HG03469 (cell line): ENCODE data around the gene EXOSC7.

ENCODE experiments used
- ATAC-seq: cut with Tn5 transposase; IDR thresholded peaks from one replicate; pipeline ENCODE4 v1.9.1; 2021; ENCODE audit warnings: mild to moderate bottlenecking, moderate library complexity, moderate number of reproducible peaks; ENCODE audit not compliant: unreplicated experiment

Gene EXOSC7

DNA sequence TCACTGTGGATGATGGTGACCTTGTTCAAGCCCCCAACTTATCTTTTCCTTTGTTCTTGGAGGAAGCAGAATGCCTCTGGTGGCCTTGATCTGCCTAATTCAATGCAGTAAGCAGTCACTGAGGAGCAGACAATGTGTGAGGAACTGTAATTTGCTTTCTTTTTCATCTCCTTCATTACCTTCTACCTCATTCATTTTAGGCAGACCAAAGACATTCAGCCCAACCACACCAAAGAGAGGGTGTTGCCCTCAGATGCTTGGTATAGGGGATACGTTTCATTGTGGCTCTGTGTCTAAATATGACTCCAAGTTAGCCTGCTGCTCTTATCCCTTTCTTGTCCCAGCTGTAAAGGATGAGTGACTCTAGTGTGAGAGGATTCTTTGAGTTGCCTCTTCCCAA is 15.3 kb downstream of the EXOSC7 start:
- ATAC-seq: no peak

DNA sequence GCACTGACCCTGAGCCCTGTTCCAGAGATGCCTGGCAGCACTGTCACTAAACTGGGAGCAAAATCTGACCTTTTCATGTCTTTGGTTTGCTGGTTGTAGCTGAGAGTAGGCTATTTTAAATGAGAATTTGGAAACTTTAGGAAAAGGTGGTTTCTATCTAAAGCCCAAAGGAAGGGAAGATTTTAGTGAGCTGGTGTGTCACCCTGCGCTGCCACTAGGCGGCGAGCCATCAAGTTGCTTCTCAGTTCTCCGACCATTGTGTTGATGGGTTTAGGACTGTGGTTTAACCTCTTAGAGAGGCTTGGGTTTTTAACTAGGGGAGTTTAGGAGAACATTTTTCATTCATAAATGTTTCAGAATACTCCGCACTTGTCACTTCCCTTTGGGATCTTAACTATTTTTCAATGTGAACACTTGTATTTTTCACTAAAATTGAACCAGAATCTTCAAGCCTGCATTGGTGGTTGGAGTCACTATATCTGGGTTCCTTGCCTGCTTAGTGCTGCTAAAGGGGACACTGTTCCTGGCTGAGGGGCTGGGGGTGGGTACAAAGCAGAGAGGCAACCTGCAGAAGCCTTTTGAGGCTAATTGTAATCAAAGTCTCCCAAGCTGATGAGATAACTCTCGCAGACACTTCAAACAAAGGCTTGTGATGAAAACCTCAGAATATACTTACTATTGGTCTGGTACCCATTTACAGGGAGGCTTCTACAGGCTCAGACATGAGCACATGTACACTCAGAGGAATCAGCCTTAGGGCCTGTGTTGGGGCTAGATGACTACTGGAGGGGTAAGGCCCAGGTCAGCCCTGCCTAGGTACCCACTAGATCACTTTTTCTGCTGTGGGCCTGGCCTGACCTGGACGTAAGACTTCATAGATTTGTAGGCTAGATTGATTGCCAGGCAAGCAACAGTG is 16.8 kb downstream of the EXOSC7 start:
- no peak for ATAC-seq

DNA sequence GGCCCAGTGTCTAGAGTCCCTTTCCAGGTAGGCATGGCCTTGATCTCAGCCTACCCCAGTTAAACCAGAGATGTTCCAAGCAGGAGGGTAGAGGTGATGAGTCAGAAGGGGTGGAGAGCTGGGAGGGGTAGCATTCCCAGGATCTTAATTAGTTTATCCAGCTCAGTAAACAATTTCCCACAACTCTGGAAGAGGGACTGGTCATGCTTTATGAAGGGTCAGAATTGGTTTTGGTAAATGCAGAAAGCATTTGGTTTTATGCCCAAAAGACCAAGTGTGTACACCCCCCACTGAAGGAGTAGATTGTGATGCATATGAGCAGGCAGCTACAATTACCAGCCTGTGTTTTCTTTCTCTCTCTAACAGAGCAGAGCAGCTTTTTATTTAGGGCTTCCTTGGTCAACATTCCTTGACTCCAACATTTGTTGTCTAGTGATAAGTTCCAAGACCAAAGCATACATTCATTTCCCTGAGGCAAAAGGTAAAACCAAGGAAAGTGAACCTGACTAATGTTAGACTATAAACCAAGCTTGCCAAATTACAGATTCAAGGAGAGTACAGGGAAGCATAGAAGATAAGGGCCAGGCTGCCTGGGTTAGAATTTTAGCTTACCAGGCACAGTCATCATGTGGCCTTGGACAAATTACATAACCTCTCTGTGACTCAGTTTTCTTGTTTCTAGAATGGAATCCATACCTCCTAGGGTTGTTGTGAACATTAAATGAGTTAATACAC is 17.6 kb downstream of the EXOSC7 start:
- no peak for ATAC-seq

DNA sequence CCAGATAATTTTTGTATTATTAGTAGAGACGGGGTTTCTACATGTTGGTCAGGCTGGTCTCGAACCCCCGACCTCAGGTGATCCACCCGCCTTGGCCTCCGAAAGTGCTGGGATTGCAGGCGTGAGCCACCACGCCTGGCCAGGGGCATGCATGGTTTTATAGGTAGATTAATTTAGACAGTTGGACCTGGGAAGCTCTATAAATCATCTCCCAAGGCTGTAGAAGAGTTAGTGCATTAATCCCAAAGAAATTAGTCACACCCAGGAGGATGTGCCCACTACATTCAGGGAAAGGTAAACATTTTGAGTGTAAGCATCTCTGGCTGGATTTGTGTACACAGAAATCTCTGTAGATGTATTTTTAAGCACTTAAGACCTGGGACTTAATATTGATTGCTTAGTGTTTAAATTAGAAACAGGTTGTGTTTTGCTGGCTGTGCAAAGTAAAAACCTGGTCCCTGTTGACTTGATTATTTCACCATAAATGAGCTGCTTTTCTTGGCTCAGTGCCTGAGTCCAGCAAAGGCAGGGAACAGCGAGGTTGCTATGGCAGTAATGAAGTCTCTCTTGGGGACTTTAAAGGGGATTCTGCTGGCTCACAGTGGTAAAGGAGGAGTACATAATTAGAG is 19.2 kb downstream of the EXOSC7 start:
- no peak for ATAC-seq

DNA sequence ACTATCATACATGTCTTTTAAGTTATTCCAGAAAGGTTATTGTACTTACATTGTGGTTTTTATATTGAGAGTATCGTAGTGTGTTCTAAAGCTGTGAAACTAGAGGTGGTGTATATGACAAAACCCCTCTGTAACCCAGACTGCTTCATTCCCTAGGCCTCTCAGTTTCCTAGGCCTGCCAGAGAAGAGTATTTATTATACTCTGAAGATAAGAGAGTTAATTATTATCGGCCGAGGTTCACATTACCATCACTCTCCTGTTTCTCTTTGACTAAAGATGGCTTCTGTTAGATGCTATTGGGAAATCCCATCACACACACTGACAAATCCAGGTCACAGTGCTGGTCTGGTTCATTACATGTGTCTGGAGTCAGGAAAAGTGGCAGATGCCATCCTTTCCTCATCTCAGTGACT is 20.5 kb downstream of the EXOSC7 start:
- no peak for ATAC-seq

DNA sequence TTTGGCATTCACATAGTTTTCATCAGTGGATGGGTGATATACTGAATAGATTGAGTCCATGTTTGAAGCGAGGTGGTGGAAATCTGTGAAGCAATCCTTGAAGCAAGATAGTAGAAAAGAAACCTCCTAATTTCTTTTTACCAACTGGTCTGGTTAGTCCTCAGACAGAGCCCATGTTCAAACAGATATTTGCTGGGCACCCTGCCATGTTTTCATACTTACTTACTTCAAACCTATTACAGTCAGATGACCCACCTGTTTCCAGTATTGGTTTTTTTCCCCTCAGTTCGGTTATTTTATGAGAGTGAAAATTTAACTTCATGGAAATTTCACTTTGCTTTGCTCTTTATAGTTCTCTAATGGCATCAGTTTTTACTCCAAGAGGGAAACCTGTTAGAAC is 23.7 kb downstream of the EXOSC7 start:
- ATAC-seq: no peak

DNA sequence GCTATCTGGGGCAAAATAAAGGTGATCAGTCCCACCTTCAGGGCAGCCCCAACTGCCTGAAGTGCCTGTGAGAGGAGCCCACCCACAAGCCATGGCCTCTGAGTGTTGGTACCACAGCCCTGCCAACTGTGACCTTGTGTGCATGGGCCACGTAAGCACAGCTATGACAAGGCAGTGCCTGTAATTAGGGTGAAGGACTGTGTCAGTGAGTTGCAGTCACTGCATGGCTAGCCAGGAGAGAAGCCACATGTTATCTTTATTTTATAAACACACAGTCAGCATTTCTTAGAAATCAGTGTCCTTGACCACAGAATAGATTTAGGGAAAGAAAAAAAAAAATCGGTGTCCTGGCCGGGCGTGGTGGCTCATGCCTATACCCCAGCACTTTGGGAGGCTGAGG is 24.8 kb downstream of the EXOSC7 start:
- no peak for ATAC-seq

DNA sequence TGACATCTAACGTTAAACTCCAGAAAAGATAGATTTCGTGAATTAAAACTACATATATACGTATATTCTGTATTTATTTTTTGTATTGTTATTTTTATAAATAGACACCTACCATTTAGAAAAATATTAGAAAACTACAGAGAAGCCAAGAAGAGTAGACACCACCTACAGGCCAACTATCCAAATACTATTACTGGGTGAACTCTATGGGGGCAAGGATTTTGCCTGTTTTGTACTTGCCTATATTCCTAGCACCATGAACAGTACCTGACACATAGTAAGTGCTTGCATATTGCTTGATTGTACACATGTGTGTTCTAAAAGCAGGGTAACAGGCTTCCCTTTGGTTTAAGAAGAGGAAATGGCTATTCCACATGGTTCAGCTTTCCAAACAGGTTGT is 25.7 kb downstream of the EXOSC7 start:
- ATAC-seq: no peak

DNA sequence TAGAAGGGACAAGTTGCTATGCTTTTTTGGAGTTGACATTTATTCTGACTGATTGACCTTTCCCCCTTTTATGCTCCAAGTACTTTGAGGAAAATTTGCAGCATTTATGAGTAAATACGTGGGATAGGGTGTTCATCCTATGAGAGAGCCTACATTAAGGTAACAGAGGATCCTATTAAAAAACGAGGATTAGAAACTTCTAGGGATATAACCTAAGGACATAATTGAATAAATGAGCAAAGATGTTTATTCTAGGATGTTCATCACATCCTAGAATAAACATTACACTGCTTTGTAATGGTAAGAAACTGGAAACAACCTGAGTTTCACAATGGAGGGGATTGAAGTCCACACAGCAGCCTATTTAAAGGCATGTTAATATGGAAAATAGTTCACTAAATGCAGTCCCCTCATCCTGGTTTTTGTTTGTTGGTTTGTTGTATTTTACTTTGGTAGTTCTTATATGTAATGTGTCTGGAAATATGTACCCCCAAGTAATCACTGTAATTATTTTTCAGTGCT is 26.2 kb downstream of the EXOSC7 start:
- ATAC-seq: no peak

DNA sequence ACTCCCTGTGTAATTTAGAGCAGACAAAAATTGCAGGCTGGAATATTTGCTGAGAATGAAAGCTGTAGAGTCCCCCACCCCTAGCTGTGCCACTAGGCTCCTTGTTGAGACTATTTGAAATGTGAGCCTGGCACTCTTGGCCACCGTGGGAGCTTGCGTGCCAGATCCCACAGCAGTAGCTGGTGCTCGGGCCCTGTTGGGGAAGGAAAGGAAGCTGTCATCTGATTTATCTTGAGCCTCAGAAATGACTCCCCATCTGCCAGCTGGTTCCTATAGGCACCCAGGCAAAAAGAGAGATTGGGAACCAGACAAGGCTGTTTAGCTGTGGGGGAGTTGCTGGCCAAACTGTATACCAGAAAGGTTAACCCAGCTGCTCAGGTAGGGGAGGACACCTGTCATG is 26.7 kb downstream of the EXOSC7 start:
- no peak for ATAC-seq

DNA sequence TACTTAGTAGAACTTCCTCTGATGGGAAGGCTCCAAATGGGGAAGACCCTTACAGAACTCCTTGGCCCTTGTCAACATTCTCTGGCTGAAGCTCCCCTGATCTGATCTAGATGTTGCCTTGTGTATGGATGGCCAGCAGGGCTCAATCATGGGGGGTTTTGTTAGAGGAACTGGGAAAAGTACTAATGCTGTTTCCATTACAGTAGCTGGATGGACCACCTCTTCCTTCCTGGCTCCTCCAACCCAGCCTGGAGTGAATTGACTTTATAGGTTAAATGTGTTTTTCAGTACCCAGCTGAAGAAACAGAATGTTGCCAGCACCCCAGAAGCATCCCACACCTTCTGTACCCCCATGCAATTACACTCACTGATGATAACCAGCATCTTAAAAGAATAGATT is 27.4 kb downstream of the EXOSC7 start:
- no peak for ATAC-seq

DNA sequence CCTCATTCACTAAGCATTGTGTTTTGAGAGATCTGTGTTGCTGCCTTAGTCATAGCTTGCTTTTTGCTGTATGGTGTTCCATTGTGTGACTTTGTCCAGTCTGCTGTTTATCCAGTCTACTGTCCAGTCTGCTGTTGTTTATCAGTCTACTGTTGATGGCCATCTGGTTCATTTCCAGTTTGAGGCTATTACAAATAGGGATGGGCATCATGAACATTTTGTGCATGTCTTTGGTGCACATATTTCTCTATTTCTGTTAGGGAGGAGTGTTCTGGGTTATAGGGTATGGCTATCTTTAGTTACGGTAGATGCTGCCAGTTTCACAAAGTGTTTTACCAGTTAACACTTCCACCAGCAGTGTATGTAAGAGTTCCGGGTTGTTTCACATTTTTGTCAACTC is 27.8 kb downstream of the EXOSC7 start:
- ATAC-seq: no peak

DNA sequence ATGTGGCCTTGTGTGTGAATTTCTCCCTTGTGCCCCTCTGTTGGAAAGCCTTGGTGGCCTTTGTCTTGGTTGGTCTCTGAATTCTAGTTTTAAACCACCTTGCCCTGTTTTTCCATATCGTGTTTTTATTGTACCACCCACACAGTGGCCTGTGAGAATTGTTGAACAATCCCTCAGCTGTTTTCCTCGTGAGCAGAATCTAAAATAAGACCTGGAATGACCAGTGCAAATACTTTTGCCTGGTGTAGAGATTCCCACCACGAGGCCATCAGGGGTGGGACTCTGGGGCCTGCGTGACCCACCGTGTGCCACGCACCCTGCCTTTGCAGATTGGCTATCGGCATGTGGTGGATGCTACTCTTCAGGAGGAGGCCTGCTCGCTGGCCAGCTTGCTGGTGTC is 31.0 kb downstream of the EXOSC7 start:
- ATAC-seq: no peak

DNA sequence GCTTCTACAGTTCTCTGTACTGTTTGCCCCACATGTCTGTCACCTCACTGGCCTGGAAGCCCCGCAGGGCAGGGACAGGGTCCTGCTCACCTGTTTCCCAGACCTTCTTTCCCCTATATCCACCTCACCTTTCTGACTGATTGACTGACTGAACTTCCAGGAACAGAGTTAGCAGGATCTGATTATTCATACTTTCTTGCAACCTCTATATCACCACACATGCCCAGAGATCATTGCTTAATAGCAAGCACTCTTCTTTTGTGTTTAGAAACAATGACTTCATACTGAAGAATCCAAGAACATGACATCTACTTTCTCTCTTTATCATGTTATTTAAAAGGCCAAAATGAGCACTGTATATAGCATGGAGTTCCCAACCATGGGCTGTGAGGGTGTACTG is 32.1 kb downstream of the EXOSC7 start:
- no peak for ATAC-seq

DNA sequence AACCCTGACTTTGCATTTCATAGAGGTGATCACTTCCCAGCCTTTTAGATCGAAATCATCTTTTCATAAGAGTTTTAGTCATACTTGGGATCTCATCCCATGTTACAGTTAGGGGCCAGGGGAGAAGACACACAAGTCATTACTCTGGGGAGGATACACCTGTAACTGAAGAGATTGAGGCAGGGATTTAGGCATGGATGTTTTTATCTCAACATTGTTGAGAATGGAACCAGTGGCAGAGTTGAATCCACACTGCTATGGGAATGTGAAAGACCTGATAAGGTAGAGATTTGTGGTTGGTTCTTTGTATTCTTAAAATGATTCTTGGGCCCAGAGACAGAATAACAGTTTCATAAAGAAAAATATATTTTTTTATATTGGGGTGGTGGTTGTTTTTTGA is 33.8 kb downstream of the EXOSC7 start:
- no peak for ATAC-seq

DNA sequence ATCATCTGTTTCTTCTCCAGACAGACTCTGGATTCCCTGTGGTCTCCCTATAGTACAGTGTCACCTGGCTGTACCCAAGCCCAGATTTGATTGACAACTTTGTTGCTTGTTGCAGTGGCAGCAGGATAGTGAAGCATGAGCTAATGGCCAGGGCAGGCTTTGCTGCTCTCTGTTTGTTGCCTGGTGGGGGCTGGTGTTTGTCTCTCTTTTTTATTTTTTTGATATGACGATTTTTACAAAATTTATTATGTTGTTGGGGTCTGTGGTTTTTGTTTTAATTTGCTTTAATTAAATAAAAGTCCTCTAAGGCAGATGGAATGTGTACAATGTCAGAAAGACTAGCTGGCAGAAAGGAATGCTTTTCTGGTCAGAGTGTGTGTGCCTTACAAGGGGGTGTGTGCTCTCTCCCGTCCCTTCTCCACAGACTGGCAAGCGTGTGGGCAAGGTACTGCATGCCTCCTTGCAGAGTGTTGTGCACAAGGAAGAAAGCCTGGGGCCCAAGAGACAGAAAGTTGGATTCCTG is 34.8 kb downstream of the EXOSC7 start:
- no peak for ATAC-seq

DNA sequence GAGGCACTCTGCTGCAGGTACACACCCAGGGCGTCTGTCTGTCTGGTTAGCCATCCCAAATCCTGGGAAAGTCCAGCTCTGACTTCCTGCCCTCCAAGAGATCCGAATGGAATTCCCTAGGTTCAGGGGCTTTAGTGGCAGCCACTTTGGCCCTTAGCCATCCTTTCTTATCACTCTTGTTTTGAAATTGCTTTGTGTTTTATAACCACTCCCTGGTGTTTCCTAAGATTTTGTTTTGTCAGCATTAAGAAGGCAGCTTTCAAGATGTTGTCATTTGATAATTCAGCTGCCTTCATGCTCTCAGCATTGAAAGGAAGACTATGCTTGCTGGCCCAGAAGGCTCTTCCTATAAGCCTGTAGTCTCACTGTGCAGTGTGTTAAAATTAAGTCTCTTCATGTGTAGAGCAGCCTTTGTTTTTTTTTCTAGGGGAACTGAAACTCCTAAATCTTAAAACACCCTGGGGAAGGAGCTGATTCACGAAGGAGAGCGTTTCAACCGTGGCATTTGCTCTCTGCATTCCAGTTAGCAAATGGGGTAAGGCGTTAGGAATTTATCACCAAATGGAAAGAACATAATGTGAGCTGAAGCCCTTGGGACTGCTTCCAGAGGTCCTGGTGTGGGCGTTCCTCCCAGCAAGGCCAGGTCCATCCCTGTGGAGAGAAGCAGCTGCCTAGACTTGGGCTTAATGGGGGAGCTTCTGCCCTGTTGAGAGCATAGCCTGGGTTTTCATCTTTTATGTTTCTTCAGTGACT is 35.9 kb downstream of the EXOSC7 start:
- ATAC-seq: no peak

DNA sequence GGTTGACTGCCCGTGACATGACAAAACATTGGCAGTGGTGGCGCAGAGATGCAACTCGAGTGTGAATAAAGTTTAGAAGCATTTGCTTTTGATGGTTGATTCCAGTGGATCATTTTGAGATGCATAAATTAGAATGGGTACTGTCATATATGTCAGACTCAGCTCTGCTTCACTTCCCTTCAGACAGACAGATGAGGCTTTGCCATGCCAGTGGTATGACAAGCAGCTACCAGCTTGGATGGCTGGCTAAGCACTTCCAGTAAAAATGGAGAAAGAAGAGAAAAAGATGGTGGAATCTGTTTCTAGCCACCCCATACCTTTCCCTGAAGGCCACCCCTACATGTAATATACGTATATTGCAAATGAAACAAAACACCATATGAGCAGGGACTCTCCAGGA is 36.5 kb downstream of the EXOSC7 start:
- ATAC-seq: no peak

DNA sequence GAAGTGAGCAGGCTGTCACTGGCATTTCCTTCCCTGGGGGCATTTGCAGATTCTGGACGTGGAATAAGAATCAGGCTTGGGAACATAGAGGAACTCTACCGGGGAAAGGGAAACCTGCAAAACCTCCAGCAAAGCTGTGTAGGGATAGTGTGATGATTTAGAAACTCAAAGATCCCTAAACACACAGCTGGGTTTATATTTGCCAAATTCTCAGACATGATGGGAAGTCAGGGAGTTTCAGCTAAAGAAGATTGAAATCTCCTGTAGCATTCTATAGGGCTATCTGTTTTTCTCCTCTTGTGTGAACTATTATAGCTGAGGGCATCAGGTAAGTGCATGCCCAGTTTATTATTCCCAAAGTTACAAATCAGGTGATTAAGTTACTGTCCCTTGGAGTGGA is 40.9 kb downstream of the EXOSC7 start:
- no peak for ATAC-seq

DNA sequence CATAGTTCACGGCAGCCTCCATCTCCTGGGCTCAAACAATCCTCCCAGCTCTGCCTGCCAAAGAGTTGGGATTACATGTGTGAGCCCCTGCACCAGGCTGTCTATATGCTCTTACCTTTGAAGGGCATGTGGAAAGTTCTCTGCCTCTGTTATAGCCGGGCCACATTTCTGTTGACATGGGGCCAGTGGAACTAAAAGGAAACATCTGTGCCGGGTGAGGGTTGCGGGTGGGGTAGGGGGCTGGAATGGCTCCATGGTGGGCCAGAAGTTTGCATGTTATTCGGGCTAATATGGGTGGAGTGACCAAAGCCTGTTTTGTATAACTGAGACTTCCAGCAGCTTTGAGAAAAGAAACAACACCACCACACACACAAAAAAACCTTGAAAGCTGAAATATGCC is 41.8 kb downstream of the EXOSC7 start:
- no peak for ATAC-seq

DNA sequence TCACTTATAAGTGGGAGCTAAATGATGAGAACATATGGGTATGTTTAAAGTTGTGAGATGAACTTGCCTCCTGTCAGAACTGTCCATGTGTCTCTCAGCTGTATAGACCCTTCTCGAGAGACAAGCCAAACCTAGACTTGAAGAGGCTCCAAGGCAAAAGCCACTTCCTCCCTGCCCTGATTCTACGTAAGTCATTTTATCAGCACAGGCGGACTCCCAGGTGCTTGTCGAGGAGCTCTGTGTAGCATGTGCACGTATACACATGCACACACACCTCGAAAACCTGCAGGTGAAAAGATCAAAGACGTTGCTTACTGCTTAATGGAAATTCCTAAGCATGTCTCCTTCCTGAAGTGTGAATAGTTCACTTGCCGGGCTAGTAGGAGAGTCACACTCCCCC is 44.5 kb downstream of the EXOSC7 start:
- ATAC-seq: no peak
